GM12872 (cell line): Measurements from ENCODE around the gene GRK5.

Source experiments
- TF ChIP-seq, protein P1 (sequence below): IDR thresholded peaks from 3 replicates; pipeline ENCODE4 v1.5.1; 2011; ENCODE audit warnings: low read depth, mild to moderate bottlenecking, low read length, moderate library complexity; ENCODE audit not compliant: insufficient read depth

The GRK5 gene

DNA sequence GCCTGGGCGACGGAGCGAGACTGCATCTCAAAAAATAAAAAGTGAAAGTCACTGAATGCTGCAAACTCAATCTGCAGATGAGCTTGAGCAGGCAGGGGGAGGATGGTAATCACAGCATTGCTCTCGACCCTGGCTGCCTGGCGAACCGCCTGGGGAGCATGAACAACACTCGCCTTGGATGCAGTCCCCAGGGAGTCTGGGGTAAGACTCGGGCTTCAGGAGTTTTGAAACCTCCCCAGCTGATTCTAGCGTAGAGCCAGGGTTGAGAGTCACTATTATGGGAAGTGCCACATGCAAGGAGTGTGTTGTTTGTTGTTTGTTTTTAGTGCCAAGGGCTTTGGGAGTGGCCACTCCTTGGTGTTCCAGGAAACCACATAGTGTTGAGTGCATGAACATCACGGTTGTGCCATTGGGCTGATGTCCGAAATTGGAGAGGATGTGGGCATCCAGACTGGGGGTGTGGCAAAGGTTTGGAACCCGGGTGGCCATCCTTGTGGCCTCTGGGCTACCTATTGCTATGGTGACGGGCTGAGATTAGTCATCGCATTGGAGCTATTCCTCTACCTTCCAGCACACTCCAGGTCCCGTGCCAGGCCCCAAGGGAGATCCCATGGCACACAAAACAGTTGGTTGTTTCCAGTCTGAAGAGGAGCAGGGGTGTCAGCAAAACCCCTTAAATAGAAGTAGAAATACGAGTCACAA is 242.5 kb downstream of the GRK5 start:
- TF ChIP-seq, protein P1, sequence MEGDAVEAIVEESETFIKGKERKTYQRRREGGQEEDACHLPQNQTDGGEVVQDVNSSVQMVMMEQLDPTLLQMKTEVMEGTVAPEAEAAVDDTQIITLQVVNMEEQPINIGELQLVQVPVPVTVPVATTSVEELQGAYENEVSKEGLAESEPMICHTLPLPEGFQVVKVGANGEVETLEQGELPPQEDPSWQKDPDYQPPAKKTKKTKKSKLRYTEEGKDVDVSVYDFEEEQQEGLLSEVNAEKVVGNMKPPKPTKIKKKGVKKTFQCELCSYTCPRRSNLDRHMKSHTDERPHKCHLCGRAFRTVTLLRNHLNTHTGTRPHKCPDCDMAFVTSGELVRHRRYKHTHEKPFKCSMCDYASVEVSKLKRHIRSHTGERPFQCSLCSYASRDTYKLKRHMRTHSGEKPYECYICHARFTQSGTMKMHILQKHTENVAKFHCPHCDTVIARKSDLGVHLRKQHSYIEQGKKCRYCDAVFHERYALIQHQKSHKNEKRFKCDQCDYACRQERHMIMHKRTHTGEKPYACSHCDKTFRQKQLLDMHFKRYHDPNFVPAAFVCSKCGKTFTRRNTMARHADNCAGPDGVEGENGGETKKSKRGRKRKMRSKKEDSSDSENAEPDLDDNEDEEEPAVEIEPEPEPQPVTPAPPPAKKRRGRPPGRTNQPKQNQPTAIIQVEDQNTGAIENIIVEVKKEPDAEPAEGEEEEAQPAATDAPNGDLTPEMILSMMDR, result no peak

DNA sequence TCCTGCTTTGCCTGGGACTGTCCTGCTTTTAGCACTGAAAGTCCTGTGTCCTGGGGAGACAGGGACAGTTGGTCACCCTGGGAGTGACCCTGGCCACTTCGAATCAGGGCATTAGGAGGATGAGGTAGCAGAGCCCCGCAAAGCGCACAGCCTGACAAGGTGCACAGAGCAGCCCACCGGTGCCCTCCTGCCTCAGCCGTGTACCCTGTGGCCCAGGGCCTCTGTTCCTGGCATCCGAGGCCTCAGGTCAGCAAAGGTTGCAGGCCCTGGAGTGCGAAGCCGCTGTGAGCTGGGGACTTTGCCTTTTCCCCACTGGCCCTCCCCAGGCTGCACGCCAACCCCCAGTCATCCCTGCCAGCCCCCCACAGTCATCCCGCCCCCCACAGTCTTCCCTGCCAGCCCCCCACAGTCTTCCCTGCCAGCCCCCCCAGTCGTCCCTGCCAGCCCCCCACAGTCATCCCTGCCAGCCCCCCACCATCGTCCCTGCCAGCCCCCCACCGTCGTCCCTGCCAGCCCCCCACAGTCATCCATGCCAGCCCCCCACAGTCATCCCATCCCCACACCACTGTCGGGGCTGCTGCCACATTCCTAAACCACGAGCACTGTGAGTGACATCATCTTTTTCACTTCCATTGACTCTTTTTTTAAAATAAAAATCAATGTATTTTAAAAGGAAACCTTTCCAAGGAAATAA is 243.4 kb downstream of the GRK5 start:
- TF ChIP-seq, protein P1, result no peak

DNA sequence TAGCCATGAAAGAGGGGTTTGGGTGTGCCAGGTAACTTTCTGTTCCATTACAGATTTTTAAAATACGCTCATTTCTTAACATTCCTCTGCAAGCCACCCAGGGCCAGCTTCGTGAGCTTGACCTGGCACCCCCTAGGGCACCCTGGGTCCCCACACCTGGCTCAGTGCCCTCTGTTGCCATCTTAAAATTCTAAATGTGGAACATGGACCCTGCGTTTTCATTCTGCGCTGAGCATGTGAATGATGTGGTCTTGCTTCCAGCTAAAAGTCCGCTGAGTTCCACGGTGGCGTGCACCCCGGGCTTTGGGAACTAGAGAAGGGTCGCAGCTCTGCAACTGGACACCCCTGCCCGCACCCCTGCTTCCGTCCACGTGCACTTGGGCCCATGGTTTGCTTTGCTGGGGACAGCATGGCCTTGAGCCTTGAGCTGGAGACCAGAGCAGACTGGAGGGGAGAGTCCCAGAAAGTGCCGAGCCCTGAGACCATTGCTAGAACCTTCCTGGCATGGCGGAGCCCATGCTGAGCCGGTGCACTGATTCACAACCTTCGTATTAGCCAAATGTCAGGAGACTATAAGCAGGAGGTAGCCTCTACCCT is 244.0 kb downstream of the GRK5 start:
- TF ChIP-seq, protein P1, result no peak

DNA sequence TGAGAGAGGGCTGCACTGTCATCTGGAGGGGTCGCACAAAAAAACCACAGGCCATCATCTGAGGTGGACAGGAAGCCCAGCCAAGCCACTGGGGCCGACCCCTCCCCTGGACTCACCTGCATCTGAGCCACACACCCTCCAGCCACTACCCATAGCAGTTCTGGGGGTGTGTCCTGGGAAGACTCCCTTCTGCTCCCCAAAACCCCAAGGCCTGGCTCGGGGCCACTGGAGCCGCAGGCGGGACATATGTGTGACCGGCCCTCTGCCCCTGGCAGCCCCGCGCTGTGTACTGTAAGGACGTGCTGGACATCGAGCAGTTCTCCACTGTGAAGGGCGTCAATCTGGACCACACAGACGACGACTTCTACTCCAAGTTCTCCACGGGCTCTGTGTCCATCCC is 245.0 kb downstream of the GRK5 start:
- TF ChIP-seq, protein P1, result no peak

DNA sequence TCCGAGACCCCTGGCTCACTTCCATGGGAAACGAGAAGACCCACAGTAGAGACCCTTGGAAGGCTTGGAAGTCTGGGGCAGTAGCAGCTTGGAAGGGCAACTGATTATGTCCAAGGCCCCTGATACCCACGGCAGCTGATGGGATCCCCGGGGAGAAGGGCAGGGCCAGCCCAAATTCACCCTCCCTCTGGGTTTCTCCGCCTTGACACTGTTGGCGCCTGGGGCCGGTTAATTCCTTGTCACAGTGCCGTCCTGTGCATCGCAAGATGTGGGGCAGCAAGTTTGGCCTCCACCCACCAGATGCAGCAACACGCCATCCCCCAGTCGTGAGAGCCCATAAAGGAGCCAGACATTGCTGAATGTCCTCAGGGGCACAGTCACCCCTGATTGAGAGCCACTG is 245.9 kb downstream of the GRK5 start:
- TF ChIP-seq, protein P1, result no peak

DNA sequence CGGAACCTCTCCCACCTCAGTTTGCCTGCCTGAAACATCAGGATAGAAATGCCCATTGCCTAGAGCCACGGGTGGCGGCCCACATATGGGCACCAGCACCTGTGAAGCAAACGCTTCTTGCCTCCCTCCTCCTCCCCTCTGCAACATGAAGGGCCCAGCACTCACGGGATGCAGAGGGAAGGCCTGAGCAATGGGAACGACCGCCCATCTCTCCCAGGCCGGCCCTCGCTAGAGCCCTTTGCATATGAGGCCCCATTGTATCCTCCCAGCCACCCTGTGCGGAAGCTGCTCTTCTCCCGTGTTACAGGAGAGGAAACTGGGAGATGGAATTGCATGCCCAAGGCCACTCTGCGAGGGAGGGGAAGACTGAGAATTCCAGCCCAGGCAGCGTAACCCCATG is 246.9 kb downstream of the GRK5 start:
- TF ChIP-seq, protein P1, result no peak

DNA sequence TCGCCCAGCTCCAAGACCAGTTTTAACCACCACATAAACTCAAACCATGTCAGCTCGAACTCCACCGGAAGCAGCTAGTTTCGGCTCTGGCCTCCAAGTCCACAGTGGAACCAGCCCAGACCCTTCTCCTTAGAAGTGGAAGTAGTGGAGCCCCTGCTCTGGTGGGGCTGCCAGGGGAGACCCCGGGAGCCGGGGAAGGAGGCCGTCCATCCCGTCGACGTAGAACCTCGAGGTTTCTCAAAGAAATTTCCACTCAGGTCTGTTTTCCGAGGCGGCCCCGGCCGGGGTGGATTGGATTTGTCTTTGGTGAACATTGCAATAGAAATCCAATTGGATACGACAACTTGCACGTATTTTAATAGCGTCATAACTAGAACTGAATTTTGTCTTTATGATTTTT is 247.6 kb downstream of the GRK5 start:
- TF ChIP-seq, protein P1, result no peak
